ENCODE measurements around the gene FER. TPM values are rescaled to one million over a fixed set of nuclear protein-coding genes. Genes with fewer than 3 reads are reported as not detected.
A peak's percentile ranks its signal among the peaks of the same experiment; 100 is the strongest.

The FER gene
- total and polyA plus RNA-seq, 2 of the 8 experiments (the other 6 are each of a cell fraction or from before 2014, with no cell fraction given) = 1.3 to 15.8 TPM

GRCh38 chr5:109196087-109196822, 448.6 kb downstream of the FER start:
- H4K20me1 ChIP-seq (replicated peaks in 1 of 2; ENCODE audit: control insufficient read depth in 1 of 2, insufficient read depth in 2 of 2, low read length in 2 of 2) = no peaks in the 10 kb centered on the region
- no peak overlapping the region for H2BK120ac ChIP-seq (replicated peaks; ENCODE audit: low read depth, low read length)
- H3K4me1 ChIP-seq (replicated peaks in 1 of 4; ENCODE audit: control insufficient read depth in 3 of 4, insufficient read depth in 4 of 4, low read length in 3 of 4) = peaks cover 1 to 28% (median 17%) of the 10 kb centered on the region in 4 experiments; a peak in 6 of 7 replicates
- H4K5ac ChIP-seq (ENCODE audit: insufficient read length, low read depth, low read length) = no peak overlapping the region
- no peak overlapping the region for H3K4ac ChIP-seq (replicated peaks; ENCODE audit: insufficient read length, low read depth, low read length)
- no peak overlapping the region for H4K8ac ChIP-seq (ENCODE audit: extremely low read depth, insufficient read depth, low read length)
- H3K27ac ChIP-seq (ENCODE audit: low read depth, low read length) = no peak overlapping the region
- H2BK15ac ChIP-seq (ENCODE audit: low read length) = no peak overlapping the region
- DNase-seq (ENCODE audit: low read depth in 1 of 2, low spot score in 2 of 2) (no peak), FAIRE-seq (no peak)
- H2BK12ac ChIP-seq (ENCODE audit: low read depth, low read length) = no peak overlapping the region
- no peak overlapping the region for H4K91ac ChIP-seq (replicated peaks; ENCODE audit: insufficient read length, low read length)
- no peak overlapping the region for H2BK20ac ChIP-seq (ENCODE audit: low read length)
- POLR2A ChIA-PET (ENCODE audit: partially characterized antibody) = no interaction called here
- H3K23ac ChIP-seq (ENCODE audit: insufficient read length) = no peak overlapping the region
- H3K27me3 ChIP-seq (replicated peaks in 1 of 4; ENCODE audit: control insufficient read depth in 3 of 4, extremely low read depth in 1 of 4, insufficient read depth in 3 of 4, low read length in 3 of 4) = no peaks in the 10 kb centered on the region
- no peak overlapping the region for H3K9ac ChIP-seq (replicated peaks in 1 of 4; ENCODE audit: extremely low read depth in 1 of 4, low read depth in 3 of 4, low read length in 3 of 4)
- 82% methylated on average over 2 of the region's 2 CpGs; no CpG with 5 or more reads in 1 of the 2 experiments for WGBS, 2 experiments (ENCODE audit: extremely low coverage in 1 of 2, insufficient coverage in 1 of 2, insufficient read length in 1 of 2, insufficient replicate concordance in 2 of 2, low coverage in 1 of 2, low lambda C conversion rate in 2 of 2, missing lambda C conversion rate in 1 of 2)
- H2BK5ac ChIP-seq (ENCODE audit: low read depth, low read length) = no peak overlapping the region
- H2AK5ac ChIP-seq (ENCODE audit: low read depth, low read length) = no peak overlapping the region
- no peaks in the 10 kb centered on the region for H3K23me2 ChIP-seq (ENCODE audit: low read depth, low read length)
- no peak overlapping the region for H3K14ac ChIP-seq (ENCODE audit: insufficient read length)
- H3K4me3 ChIP-seq (ENCODE audit: extremely low read depth in 1 of 4, insufficient read depth in 2 of 4, low read depth in 3 of 4, low read length in 4 of 4) = peak overlapping the region in 1 of 4 experiments; percentile 8; a peak in 1 of 8 replicates
- H3K79me1 ChIP-seq (ENCODE audit: low read depth, low read length) = no peaks in the 10 kb centered on the region
- CTCF ChIA-PET (ENCODE audit: partially characterized antibody) = no interaction called here
- no peak overlapping the region for H2AFZ ChIP-seq (ENCODE audit: low read length)
- no peaks in the 10 kb centered on the region for H3K9me3 ChIP-seq (ENCODE audit: insufficient read depth in 2 of 2, low read depth in 1 of 2, low read length in 1 of 2)
- no peak overlapping the region for H3K56ac ChIP-seq (replicated peaks; ENCODE audit: insufficient read length, low read depth, low read length)
- H3K4me2 ChIP-seq (ENCODE audit: insufficient read depth in 1 of 2, low read depth in 2 of 2, low read length in 2 of 2) = peak overlapping the region in 1 of 2 experiments; percentile 10; a peak in 1 of 4 replicates
- no peaks in the 10 kb centered on the region for H3K36me3 ChIP-seq (ENCODE audit: control insufficient read depth in 2 of 4, insufficient read depth in 4 of 4, low read length in 3 of 4)
- H3K18ac ChIP-seq (ENCODE audit: extremely low read depth, low read length) = no peak overlapping the region
- no peaks in the 10 kb centered on the region for H3K79me2 ChIP-seq (ENCODE audit: control insufficient read depth in 1 of 2, insufficient read depth in 2 of 2, low read length in 2 of 2)
- TF ChIP-seq TCF12 (IDR thresholded peaks at IDR 0.05; ENCODE audit: low read depth, low read length) (no peak), SAP30 (IDR thresholded peaks at IDR 0.05; ENCODE audit: insufficient read depth, insufficient replicate concordance, low read length) (no peak), CTBP2 (IDR thresholded peaks at IDR 0.05; ENCODE audit: borderline replicate concordance, insufficient read depth, insufficient read length, low read length) (no peak), SUZ12 (IDR thresholded peaks at IDR 0.05; ENCODE audit: low read length) (no peak), SP1 (IDR thresholded peaks at IDR 0.05; ENCODE audit: low read depth, low read length) (no peak), EP300 (IDR thresholded peaks at IDR 0.05; ENCODE audit: borderline replicate concordance in 1 of 2, low read depth in 2 of 2, low read length in 2 of 2) (no peak), CHD1 (IDR thresholded peaks at IDR 0.05; ENCODE audit: low read depth, low read length) (no peak)
